Cardiac muscle cell (in vitro differentiated cells and primary cell): Measurements from ENCODE around the gene PHAF1. TPM values are rescaled to one million over a fixed set of nuclear protein-coding genes. Genes with fewer than 3 reads are reported as not detected.

Source experiments
- DNase-seq, 2 donors: peaks; one replicate each; pipeline versions ENCODE4 v3.0.0 to v3.0.0-alpha.2; 2010 to 2017; ENCODE audit warnings: low read depth in 1 of 2, low spot score in 1 of 2
- H3K27ac ChIP-seq: fragments of 200-600 bp; sonication (generic); 2 replicates; pipeline ENCODE4 v1.5.1; 2016
- H3K27me3 ChIP-seq: fragments of 200-600 bp; sonication (generic); 2 replicates; pipeline ENCODE4 v1.6.0; 2016; ENCODE audit warnings: control low read depth
- H3K36me3 ChIP-seq: fragments of 200-600 bp; sonication (generic); 2 replicates; pipeline ENCODE4 v1.5.1; 2016; ENCODE audit warnings: control low read depth
- H3K4me1 ChIP-seq: fragments of 200-600 bp; sonication (generic); 2 replicates; pipeline ENCODE4 v1.8.1; 2017; ENCODE audit warnings: low read depth, mild to moderate bottlenecking, mixed run types
- H3K4me3 ChIP-seq: fragments of 200-600 bp; sonication (generic); 2 replicates; pipeline ENCODE4 v1.5.1; 2016; ENCODE audit warnings: mild to moderate bottlenecking
- H3K9me3 ChIP-seq: fragments of 200-600 bp; sonication (generic); 2 replicates; pipeline ENCODE4 v1.5.1; 2017; ENCODE audit warnings: low read depth, mild to moderate bottlenecking, control low read depth
- CTCF ChIP-seq: IDR thresholded peaks from 2 replicates; pipeline ENCODE4 v1.5.1; 2012; ENCODE audit warnings: low read depth, mild to moderate bottlenecking, low read length
- polyA plus RNA-seq: library from polyadenylated mRNA; unstranded; fragments of >200 nt; fragmentation: Nextera tagmentation; extraction: Ambion mirVana; gene quantifications from 2 replicates; pipeline ENCODE4 v1.2.1, GENCODE V29; 2016
- total RNA-seq: library from RNA; depleted of rRNA; stranded (reverse); fragments of >200 nt; gene quantifications from 2 replicates; pipeline ENCODE4 v1.2.3, GENCODE V29; 2016

Gene PHAF1
- total and polyA plus RNA-seq, 2 experiments from 2014 or later = 10.3 to 18.1 TPM

GRCh38 chr16:67190448-67191399 is 81.0 kb downstream of the PHAF1 start:
- H3K27ac ChIP-seq = no peak overlapping the region
- no peaks in the 10 kb centered on the region for H3K27me3 ChIP-seq
- TF ChIP-seq CTCF = no peak
- no peaks in the 10 kb centered on the region for H3K9me3 ChIP-seq
- no peak overlapping the region for H3K4me3 ChIP-seq
- DNase-seq = peak in 1 of 2 donors; percentile 37
- peaks cover 12% of the 10 kb centered on the region for H3K36me3 ChIP-seq
- H3K4me1 ChIP-seq = peaks cover 7% of the 10 kb centered on the region

GRCh38 chr16:67191411-67191994 is 81.8 kb downstream of the PHAF1 start:
- Histone ChIP-seq H3K27me3 (no peaks in the 10 kb centered on the region), H3K4me3 (no peak overlapping the region), H3K27ac (no peak overlapping the region), H3K36me3 (peaks cover 19% of the 10 kb centered on the region), H3K9me3 (no peaks in the 10 kb centered on the region), H3K4me1 (peaks cover 7% of the 10 kb centered on the region)
- no peak for TF ChIP-seq CTCF
- DNase-seq = no peak

DNA sequence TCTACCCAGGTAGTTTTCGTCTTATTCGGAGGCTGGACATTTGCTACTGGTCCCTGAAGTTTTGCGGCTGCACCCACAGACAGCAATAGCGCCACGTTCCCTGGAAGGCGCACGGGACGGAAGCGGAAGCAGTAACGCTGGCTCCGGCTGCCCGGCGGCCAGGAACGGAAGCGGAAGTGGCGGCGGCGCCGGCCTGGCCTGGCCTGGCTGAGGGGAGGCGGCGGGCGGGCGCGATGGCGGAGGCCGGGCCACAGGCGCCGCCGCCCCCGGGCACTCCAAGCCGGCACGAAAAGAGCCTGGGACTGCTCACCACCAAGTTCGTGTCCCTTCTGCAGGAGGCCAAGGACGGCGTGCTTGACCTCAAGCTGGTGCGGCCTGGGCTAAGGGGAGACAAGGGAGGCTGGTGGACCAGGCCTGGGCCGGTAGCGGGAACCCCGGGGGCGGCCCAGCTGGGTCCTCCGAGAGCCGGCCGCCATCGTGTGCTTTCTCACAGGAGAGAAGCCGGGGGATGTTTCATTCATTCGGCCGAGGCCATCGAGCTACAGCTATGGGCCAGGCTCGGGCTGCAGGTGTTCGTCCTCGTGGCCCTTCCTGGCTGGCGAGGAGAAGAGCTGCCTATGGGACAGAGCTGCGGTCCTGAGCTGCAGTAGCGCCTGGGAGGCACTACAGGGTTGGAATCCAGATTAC is 82.4 kb downstream of the PHAF1 start, which contains the start of gene E2F4:
TSS of gene E2F4 (plus strand) at position 161 of the 687 bp plus-strand sequence. CDS start at position 234, 73 bp downstream.
- peak; percentile 95 to 96 for DNase-seq
- H3K9me3 ChIP-seq = no peaks in the 10 kb centered on the region
- H3K27me3 ChIP-seq = no peaks in the 10 kb centered on the region
- H3K27ac ChIP-seq = peak within 1 kb of the TSS; percentile 67
- H3K36me3 ChIP-seq = peaks cover 25% of the 10 kb centered on the region
- no peak for TF ChIP-seq CTCF
- peak within 1 kb of the TSS; percentile 88 for H3K4me3 ChIP-seq
- H3K4me1 ChIP-seq = peaks cover 7% of the 10 kb centered on the region

DNA sequence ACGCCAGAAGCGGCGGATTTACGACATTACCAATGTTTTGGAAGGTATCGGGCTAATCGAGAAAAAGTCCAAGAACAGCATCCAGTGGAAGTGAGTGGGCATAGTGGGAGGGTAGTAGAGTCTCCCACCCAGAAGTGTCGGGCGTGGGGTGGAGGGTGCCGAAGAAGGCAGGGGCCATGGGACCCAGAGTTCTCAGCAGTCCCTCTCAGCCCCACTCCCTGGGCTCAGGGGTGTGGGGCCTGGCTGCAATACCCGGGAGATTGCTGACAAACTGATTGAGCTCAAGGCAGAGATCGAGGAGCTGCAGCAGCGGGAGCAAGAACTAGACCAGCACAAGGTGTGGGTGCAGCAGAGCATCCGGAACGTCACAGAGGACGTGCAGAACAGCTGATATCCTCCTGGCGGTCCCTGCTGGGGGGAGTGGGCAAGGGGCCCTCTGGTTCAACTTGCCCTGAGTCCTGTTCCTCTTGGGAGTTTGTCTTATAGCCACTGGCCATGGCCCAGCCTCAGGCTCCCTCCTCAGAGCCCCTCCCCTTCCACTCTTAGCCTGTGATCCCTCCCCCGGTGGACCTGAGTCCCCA is 83.1 kb downstream of the PHAF1 start:
- Histone ChIP-seq H3K36me3 (peaks cover 30% of the 10 kb centered on the region), H3K4me3 (peak overlapping the region; percentile 88), H3K4me1 (peaks cover 7% of the 10 kb centered on the region), H3K27me3 (no peaks in the 10 kb centered on the region), H3K27ac (peak overlapping the region; percentile 67), H3K9me3 (no peaks in the 10 kb centered on the region)
- no peak for DNase-seq
- TF ChIP-seq CTCF = no peak

DNA sequence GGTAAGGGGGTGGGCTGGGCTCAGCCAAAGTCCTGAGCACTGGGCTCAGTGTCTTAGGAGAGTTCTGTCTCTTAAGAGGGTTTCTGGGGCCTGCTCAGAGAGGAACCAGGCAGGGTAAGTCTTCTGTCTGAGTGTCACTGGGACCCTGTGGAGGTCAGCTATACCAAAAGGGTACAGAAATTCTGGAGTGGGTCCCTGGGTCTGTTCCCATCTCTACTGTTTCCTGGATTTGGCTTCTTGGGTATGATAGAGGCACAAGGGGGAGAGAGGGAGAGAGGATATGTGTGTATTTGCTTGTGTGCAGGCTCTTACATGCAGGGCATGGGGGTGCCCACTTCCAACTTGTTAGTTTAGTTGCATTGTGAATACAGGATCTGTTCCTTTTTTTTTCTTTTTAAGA is 83.8 kb downstream of the PHAF1 start:
- TF ChIP-seq CTCF = no peak
- Histone ChIP-seq H3K36me3 (peaks cover 34% of the 10 kb centered on the region), H3K27me3 (no peaks in the 10 kb centered on the region), H3K4me1 (peaks cover 7% of the 10 kb centered on the region), H3K27ac (no peak overlapping the region), H3K9me3 (no peaks in the 10 kb centered on the region), H3K4me3 (no peak overlapping the region)
- DNase-seq = no peak
